Activated naive CD4-positive, alpha-beta T cell treated with Interleukin-2 at 50 U/mL for 16 hours (primary cell): Measurements from ENCODE around the gene ERBB3.
"Not testable (repeated sequence)": the region's sequence is repeated elsewhere in the genome, so short reads cannot be mapped to it uniquely, and the experiment has no call there.

Source experiments
- DNase-seq: peaks from one replicate; pipeline ENCODE4 v3.0.0-alpha.2; 2020

Gene ERBB3

GRCh38 chr12:56116267-56117081 lies 36.5 kb downstream of the ERBB3 start, which contains the start of gene RPL41:
Gene RPL41 (plus strand): TSS chr12:56116633.
- peak; percentile 94 for DNase-seq

- not testable (repeated sequence) for DNase-seq
These were observed 37.2 kb downstream of the ERBB3 start for GRCh38 chr12:56117082-56117706.

GRCh38 chr12:56117778-56118687 lies 38.1 kb downstream of the ERBB3 start, which contains the start of gene ZC3H10:
Gene ZC3H10 (plus strand): TSS chr12:56118266. CDS start chr12:56120563, 2,297 bp downstream.
- DNase-seq, result peak; percentile 97

- DNase-seq, result no peak
These were observed 38.9 kb downstream of the ERBB3 start for GRCh38 chr12:56118688-56119357.

- peak; percentile 60 for DNase-seq
These were observed 39.4 kb downstream of the ERBB3 start for GRCh38 chr12:56119361-56119796.

GRCh38 chr12:56120158-56120846 lies 40.3 kb downstream of the ERBB3 start:
- no peak for DNase-seq

GRCh38 chr12:56121204-56121870 lies 41.4 kb downstream of the ERBB3 start:
- no peak for DNase-seq

- no peak for DNase-seq
These were observed 42.7 kb downstream of the ERBB3 start for GRCh38 chr12:56122637-56123036.

- no peak for DNase-seq
These were observed 44.2 kb downstream of the ERBB3 start for GRCh38 chr12:56124133-56124532.

GRCh38 chr12:56126732-56127239 lies 46.8 kb downstream of the ERBB3 start:
- no peak for DNase-seq

- no peak for DNase-seq
These were observed 47.5 kb downstream of the ERBB3 start for GRCh38 chr12:56127485-56127887.

GRCh38 chr12:56127888-56128669 lies 48.1 kb downstream of the ERBB3 start, which contains the start of gene ESYT1:
Gene ESYT1 (plus strand): TSS chr12:56128267. CDS start chr12:56128320, 53 bp downstream.
- peak; percentile 97 for DNase-seq

- no peak for DNase-seq
These were observed 48.8 kb downstream of the ERBB3 start for GRCh38 chr12:56128670-56129205.

GRCh38 chr12:56129206-56129941 lies 49.4 kb downstream of the ERBB3 start:
- DNase-seq, result peak; percentile 71

- no peak for DNase-seq
These were observed 50.1 kb downstream of the ERBB3 start for GRCh38 chr12:56129942-56130495.

GRCh38 chr12:56130876-56131275 lies 50.9 kb downstream of the ERBB3 start:
- DNase-seq, result no peak

- no peak for DNase-seq
These were observed 54.9 kb downstream of the ERBB3 start for GRCh38 chr12:56134897-56135296.

GRCh38 chr12:56137853-56138571 lies 58.0 kb downstream of the ERBB3 start:
- DNase-seq, result no peak
